HG03460 (cell line): ENCODE measurements around the gene TBCE.
A peak's percentile ranks its signal among the peaks of the same experiment; 100 is the strongest.

Experiments
- ATAC-seq: cut with Tn5 transposase; IDR thresholded peaks from one replicate; pipeline ENCODE4 v1.9.1; 2021; ENCODE audit not compliant: unreplicated experiment

Gene TBCE

DNA sequence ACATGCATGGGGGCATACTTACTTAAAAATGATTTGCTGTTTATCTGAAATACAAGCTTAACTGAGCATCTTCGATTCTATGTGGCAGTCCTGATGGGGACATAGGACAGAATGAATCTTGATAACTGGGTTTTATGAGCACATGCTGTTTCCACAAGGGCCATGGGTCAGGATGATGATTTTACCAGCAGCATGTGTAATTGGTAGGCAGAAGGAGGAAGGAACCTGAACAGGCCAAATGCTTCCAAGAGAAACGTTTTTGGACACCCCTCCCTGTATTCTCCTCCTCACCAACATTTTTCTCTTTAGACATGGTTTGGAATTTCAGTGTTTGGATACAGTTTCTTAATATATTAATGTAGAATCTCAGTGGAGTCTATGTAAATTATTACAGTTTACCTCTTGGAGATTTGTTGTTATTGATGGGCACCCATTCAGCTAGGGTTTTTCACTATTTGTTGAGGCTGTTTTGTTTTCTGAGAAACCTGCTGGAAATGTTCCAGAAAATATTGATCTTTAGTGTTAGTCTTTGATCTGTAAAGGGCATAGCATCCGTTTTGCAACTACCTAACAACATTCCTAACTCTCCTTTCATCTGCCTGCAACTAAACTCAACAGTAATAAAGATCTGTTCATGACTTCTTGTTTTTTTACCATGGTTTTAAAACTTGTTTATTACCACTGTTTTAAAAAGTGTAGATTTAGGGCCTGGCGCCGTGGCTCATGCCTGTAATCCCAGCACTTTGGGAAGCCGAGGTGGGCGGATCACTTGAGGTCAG is 42.0 kb downstream of the TBCE start:
- no peak for ATAC-seq

DNA sequence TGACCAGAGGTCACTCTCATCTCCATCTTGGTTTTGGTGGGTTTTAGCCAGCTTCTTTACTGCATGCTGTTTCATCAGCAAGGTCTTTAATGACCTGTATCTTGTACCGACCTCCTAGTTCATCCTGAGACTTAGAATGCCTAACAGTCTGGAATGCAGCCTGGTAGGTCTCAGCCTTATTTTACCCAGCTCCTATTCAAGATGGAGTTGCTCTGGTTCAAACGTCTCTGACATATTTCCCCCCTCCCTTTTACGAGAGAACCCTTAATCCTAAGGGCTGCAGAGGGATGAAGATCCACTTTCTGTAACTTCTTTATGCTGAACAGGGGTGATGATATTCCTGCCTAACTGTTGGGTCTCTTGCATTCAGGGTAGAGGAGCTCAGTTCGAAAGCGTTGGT is 43.2 kb downstream of the TBCE start:
- ATAC-seq = no peak

DNA sequence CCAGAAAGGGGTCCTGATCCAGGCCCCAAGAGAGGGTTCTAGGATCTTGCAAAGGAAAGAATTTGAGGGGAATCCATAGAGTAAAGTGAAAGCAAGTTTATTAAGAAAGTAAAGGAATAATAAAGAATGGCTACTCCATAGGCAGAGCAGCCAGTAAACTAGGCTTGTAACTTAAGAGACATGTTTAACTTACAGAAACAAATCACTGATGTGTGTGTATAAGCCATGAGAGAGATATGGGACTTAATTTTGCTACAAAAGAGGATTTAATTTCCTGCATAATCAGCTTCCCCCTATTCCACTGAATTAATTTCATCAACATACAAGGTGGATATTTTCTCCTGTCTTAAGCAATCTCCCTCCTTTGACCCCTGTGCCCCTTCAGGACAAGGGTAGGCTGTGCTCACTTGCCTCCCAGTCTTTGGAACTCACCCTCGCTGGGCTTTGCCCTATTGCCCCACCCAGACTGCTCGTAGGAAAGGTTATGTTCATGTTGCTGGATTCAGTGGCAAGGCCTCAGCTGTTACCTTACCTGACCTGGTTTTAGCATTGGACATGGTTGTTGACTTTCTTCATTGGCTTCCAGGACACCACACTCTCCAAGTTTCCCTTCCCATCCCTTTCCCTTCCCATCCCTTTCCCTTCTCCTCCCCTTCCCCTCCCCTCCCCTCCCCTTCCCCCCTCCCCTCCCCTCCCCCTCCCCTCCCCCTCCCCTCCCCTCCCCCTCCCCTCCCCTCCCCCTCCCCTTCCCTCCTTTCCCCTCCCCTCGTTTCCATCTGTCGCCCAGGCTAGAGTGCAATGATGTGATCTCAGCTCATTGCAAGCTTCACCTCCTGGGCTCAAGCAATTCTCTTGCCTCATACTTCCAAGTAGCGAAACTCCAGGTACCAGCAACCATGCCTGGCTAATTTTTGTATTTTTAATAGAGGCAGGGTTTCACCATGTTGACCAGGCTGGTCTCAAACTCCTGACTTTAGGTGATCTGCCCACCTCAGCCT is 44.6 kb downstream of the TBCE start:
- no peak for ATAC-seq

DNA sequence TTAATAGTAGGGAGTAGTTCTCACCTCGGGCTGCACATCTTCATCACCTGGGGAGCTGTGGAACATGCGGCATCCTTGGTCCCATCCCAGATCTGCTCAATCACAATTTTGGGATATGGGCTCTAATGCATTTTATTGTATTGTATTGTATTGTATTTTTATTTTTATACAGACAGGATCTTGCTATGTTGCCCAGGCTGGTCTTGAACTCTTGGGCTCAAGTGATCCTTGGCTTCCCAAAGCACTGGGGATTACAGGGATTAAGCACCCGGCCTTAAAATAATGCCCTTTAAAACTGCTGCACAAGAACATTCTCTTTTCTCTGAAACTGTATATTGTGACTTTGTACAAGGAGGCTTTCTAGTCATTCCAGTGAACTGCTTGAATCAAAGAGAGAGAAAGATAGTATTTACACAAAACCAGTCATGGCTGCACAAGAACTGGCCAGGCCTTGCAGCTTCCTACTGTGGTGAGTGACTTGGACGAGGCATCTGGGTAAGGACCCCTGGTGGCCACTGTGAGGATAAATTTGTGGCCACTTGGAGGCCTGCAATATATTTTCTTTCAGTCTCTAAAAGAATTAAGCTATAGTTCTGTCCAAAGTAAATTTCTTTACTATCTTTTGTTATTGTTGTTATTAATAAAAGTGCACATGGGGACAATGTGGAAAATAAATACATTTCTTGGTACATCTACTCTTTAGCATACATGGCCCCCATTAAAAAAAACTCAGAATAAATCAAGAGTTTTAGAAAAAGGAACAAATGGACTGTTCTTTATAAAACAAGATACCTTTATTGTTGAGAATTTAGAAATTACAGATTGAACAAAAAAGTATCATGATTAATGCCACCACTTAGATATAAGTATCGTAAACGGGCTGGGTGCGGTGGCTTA is 48.0 kb downstream of the TBCE start:
- ATAC-seq = peak; percentile 88

DNA sequence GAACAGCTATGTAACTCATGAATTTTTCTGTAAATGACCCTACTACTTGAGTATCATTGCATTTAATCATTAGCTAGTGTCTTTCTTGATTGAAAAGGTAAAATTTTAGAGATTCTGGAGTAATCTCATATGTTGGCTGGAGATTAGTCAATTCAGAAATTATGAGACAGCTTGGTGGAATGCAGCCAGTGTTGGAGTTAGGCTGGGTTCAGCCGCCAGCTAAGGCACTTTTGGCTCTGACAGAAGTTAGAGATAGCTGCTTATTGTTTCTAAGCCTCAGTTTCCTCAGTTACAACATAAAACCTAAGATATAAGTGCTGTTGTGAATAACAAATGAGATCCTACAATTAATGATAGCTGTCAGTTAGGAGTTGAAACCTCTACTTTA is 49.4 kb downstream of the TBCE start:
- ATAC-seq = no peak

DNA sequence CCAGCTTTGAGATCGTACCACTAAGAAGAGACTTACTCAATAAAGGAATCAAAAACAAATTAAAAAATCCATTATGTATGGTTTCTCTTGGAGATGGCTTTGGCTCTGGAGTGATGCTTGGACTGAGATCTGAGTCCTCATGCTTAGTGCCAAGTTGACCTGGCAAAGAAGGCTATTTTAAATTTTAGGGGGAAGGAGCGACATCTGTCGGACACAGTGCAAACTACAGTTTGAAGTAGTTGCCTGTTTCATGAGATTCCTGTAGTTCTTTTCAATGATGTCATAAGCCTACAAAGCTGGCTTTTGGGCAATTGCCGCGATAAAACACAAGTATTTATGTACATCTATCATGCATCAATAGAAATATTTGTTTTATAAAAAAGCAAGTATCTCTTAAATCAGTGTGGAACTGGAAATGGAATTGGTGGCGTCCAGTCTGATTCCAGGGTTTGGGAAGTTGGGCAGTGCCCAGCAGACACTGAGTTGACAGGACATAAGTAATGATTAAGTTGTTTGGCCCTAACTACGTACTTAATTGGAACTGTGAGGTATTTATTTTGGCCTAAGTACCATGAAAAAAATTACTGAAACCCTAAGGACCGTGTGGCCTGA is 50.0 kb downstream of the TBCE start:
- ATAC-seq = peak; percentile 53

DNA sequence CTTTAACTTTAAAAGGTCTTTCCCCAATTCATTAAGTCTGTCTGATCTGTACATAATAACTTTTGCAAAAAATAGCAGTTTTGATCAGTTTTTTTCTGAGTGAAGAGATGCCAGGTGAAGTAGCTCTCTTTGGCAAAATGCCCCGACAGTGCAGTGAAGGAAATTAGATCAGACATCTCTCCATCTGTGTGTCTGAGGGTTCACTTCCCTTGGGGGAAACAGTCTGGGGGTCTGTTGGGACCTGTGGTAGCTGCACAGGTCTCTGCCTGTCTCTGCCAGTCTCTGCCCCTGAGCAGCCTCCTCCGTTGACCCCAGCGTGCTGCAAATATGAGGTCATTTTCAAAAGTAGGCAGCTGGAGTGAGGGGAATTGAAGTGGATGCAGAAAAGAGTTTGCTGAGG is 54.5 kb downstream of the TBCE start:
- ATAC-seq = no peak

DNA sequence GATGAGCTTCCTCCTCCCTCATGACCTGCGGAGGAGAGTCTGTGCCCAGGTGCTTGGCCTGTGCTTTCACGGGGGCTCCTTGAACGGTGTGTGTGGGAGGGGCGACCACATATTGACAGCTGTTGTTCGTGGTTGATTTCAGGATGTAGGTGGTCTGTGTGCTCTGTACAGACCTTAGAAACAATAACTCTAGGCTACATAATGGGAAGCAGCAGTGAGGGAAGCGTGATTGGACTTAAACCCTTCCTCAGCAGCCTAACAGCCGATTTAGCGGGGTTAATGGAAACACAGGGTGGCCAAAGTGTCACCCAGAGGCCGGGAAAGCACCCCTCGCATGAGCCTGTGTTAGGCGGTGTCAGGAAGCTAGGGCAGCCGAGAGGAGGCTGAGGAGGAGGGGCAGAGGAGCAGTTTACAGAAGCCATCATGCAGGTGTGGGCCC is 56.0 kb downstream of the TBCE start:
- ATAC-seq = peak; percentile 69

DNA sequence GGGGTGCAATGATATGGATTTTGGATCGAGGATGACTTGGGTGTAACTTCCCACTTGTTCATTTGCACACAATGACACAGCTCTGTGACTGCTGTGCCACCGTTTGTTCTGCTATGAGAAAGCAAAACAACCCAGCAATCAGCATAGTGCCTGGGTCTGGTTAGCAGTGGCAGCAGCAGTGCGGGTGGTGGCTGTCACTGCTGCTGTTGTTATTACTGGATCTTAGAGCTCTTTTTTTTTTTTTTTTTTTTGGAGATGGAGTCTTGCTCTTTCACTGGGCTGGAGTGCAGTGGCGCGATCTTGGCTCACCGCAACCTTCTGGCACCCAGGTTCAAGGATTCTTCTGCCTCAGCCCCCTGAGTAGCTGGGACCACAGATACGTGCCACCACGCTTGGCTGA is 56.9 kb downstream of the TBCE start:
- no peak for ATAC-seq

DNA sequence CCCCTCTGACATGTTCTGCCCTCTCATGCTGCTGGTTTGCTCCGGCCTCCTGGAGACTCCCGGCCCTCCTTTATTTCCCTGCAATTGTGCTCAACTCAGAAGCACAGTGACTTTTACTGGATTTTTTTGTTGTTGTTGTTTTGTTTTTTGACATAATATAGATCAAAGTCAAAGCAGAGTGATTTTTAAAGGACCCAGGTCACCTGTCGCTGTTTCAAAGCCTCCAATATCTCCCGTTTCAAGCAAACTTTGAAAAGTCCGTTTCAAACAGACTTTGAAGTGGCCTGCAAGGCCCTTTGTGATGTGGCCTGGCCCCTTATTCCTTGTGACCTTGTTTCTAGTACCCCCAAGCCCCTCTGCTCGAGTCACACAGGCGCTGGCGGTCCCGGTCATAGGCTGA is 58.1 kb downstream of the TBCE start:
- no peak for ATAC-seq

DNA sequence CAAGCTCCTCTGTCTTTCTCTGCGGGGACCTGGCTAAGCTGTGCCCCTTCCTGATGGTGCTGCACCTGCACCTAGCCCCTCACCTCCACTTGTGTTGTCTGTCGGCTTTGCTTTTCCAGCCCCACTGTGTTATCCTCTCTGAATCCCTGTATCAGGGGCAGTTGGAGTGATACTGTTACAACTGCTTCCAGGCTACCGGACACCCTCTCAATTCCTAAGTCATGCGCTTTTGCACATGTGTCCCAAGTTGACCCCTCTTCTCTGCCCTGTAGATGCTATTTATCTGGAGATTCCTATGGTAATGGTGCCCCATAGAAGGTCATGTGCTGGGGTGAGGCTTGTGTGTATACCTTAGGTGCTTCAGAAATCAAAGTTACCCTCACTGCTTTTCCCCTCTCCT is 58.9 kb downstream of the TBCE start:
- no peak for ATAC-seq

DNA sequence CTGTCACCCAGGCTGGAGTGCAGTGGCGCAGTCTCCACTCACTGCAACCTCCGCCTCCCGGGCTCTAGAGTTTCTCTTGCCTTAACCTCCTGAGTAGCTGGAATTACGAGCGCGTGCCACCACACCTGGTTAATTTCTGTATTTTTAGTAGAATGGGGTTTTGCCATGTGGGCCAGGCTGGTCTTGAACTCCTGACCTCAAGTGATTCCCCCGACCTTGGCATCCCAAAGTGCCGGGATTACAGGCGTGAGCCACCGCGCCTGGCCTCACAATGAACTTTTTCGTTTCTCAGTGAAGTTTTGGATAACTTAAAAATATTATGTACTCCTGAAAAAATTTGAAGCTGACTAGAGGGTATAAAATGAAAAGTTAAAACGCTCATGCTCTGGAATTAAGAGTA is 59.5 kb downstream of the TBCE start:
- no peak for ATAC-seq

DNA sequence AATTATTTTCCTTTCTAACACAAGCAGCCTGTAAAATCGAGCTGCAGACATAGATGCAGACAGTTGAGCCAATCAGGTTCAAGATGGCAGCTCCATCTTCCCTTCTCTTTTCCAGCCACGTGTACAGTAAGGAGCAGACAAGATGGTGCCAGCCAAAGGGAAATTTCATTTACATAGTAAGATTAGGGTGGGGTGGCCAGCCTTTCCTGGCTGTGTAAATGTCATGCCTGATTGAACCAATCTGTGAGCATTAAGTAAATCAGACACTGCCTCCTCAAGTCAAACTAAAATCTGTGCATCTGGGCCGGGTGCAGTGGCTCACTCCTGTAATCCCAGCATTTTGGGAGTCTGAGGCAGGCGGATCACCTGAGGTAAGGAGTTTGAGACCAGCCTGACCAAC is 60.2 kb downstream of the TBCE start:
- no peak for ATAC-seq

DNA sequence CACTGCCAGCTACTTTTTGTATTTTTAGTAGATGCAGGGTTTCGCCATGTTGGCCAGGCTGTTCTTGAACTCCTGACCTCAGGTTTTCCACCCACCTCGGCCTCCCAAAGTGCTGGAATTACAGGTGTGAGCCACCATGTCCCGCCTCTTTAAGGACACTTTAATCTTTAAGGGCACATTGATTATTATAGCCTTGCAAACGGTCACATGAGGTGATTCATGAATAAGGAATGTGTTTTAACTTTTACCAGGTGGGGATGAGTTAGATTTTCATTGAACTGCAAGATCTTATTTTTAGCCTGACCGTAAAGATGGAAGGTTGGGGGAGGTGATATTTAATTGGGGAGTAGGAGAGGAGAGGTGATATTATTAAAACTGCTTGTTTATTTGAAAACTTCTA is 61.9 kb downstream of the TBCE start:
- no peak for ATAC-seq

DNA sequence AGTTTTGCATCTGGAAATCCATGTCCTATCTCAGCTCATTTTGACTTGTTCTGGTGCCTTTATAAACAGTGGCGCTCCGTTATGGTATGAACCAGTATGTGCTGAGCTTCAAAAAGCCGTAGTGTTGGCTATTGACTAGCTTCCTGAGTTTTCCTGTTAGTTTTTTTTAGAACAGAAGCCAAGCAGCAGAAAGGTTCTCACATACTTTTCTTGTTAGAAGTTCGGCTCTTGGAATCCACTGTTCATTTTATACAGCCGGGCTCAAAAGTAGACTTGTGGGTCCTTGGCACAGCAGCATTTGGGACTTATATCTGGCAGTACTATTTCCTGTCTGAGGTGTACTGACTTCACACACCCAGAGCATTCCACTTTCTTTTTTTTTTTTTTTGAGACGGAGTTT is 63.8 kb downstream of the TBCE start:
- ATAC-seq = no peak

DNA sequence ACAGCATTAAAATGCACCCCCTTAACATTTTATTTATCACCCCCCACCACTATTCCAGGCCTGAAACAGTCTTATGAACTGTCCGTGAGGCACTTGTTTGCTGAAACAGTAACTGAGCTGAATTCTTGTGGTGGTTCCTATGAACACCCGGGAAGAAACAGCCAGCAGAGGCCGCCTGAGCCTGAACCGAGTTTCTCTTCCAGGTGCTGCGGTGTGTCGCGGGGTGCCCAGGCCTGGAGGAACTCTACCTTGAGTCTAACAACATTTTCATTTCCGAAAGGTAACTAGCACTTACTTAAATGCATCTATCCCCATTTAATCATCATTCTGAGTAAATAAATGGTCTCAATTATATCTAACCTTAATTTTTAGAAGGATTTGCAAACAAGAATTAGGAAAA is 66.8 kb downstream of the TBCE start:
- no peak for ATAC-seq

DNA sequence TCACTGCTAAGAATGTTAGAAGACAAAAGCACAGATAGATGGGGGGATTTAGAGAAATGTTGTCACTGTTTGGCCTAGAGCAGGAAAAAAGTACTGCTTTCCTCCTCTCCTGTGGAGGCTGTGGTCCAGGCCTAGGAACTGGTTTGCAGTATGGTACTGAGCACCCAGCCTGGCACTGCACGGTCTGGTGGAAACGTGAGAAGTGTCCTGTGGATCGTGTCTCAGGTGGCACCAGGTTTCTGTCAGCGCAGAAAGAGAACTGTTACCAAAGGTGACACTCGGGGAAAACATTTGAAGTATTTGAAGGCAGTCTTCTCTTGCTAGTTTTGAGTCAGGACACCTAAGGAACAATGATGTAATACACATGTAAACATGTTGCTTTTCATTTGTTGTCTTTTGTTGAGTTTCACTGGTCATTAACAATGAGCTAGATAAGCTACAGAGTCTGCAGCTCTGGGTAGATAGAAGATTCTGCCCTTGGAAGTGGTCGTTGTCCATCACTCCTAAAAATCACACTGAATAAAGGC is 74.0 kb downstream of the TBCE start:
- ATAC-seq = no peak

DNA sequence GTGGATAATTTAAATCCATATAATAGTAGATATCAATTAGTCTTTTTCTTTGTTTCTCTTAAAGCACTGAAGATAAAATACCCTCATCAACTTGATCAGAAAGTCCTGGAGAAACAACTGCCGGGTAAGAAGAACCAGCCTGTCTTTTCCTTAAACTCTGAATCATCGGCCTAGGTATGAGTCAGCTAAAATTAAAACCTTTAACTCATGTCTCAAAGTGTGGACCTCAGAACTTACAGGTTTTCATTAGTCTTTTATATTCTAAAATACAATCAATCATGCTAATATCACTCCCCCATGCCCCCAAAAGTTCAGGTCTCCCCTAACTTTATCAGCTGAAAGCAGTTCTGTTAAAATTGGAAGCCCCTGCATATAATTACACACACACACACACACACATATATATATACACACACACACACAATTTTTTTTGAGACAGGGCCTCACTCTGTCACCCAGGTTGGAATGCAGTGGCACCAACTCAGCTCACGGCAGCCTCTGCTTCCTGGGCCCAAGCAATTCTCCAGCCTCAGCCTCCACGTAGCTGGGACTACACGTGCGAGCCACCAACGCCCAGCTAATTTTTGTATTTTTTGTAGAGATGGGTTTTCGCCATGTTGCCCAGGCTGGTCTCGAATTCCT is 75.7 kb downstream of the TBCE start:
- ATAC-seq = no peak

DNA sequence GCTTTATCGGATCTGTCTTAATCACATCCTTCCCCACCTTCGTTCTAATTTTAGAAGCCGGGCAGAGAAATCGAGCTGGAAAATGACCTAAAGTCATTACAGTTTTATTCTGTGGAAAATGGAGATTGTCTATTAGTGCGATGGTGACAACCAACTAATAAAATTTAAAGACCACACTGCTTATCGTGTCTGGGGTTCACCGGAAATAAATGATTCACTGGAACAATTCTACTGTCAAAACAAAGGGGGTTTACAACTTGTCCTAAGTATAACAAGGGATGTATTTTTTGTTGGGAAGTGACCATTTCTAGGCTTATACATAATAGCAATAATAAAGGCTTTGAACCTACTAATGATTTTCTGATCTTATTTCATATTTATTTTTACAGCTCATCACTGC is 81.4 kb downstream of the TBCE start:
- no peak for ATAC-seq

DNA sequence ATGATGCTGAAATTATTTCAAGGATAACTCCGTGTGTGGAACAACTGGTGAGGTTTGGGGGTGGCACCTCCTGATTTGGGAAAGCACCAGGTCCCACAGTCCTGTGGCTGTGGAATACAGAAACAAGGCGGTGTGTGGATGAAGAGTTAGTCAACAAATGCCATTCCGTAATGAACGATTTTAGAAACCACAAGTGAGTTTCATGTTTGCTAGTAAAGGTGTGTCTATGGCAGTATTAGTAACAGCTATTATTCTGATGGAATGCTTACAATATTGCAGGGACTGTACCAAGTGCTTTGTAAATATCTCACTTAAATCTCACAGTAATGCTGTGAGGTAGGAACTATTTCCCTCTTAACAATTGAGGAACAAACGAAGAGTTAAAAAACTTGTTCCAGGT is 83.2 kb downstream of the TBCE start:
- ATAC-seq = no peak
